PC-3 (cell line): Measurements from ENCODE around the gene RPL35. TPM values are rescaled to one million over a fixed set of nuclear protein-coding genes. Genes with fewer than 3 reads are reported as not detected.

Experiments used
- ATAC-seq: fragments of 200-7000 bp; cut with Tn5 transposase; 2 replicates; pipeline ENCODE4 v1.9.1; 2020; ENCODE audit warnings: mild to moderate bottlenecking, moderate library complexity
- BruUV-seq: library from RNA; stranded (reverse); fragments of 400-500 nt; replicated peaks from 2 replicates; lab custom pipeline; 2021; lab: Mats Ljungman, UMichigan
- CTCF ChIA-PET: fragments of 300-600 bp; sonication (Branson Sonifier 250); formaldehyde crosslinking; loops from one replicate; lab custom pipeline; 2022; ENCODE audit warnings: antibody characterized with exemption; lab: Charles Lee
- POLR2A ChIA-PET: fragments of 300-600 bp; sonication (Branson Sonifier 250); formaldehyde crosslinking; loops from one replicate; lab custom pipeline; 2022; ENCODE audit warnings: antibody characterized with exemption; ENCODE audit not compliant: unreplicated experiment; lab: Charles Lee
- DNase-seq: peaks from one replicate; pipeline ENCODE4 v3.0.0-alpha.2; 2015
- H2AFZ ChIP-seq: fragments of 300-600 bp; sonication (generic); 2 replicates; pipeline ENCODE4 v1.6.0; 2016; ENCODE audit warnings: antibody characterized with exemption, low read length
- H3F3A ChIP-seq: fragments of 300-600 bp; sonication (generic); one replicate; pipeline ENCODE4 v1.6.0; 2017; ENCODE audit warnings: antibody characterized with exemption, low read length, control low read depth, mild to moderate bottlenecking; ENCODE audit not compliant: unreplicated experiment
- H3K27ac ChIP-seq: fragments of 300-600 bp; sonication (generic); 2 replicates; pipeline ENCODE4 v1.5.1; 2016; ENCODE audit warnings: mild to moderate bottlenecking, low read length
- H3K27me3 ChIP-seq: fragments of 300-600 bp; sonication (generic); 2 replicates; pipeline ENCODE4 v1.6.1; 2016; ENCODE audit warnings: low read length, mixed read lengths
- H3K36me3 ChIP-seq: fragments of 300-600 bp; sonication (generic); 2 replicates; pipeline ENCODE4 v1.6.1; 2016; ENCODE audit warnings: low read depth, mixed run types, low read length, mixed read lengths
- H3K4me1 ChIP-seq: fragments of 300-600 bp; sonication (generic); 2 replicates; pipeline ENCODE4 v1.5.1; 2016; ENCODE audit warnings: low read length; ENCODE audit not compliant: insufficient read depth
- H3K4me2 ChIP-seq: fragments of 300-600 bp; sonication (generic); 2 replicates; pipeline ENCODE4 v1.6.0; 2016; ENCODE audit warnings: low read length
- H3K4me3 ChIP-seq: fragments of 300-600 bp; sonication (generic); 2 replicates; pipeline ENCODE4 v1.5.1; 2016; ENCODE audit warnings: mild to moderate bottlenecking, low read length, mixed read lengths
- H3K79me2 ChIP-seq: fragments of 300-600 bp; sonication (generic); 2 replicates; pipeline ENCODE4 v1.6.1; 2017; ENCODE audit warnings: low read length, mixed read lengths
- H3K9ac ChIP-seq: fragments of 300-600 bp; sonication (generic); 2 replicates; pipeline ENCODE4 v1.6.0; 2016; ENCODE audit warnings: mild to moderate bottlenecking, low read length
- H3K9me2 ChIP-seq: fragments of 300-600 bp; sonication (generic); replicated peaks from 2 replicates; pipeline ENCODE4 v1.6.1; 2016; ENCODE audit warnings: mixed run types, low read length, mixed read lengths
- H3K9me3 ChIP-seq: fragments of 300-600 bp; sonication (generic); 2 replicates; pipeline ENCODE4 v1.6.1; 2016; ENCODE audit warnings: low read length, mixed read lengths
- H4K20me1 ChIP-seq: fragments of 300-600 bp; sonication (generic); 2 replicates; pipeline ENCODE4 v1.6.1; 2016; ENCODE audit warnings: low read length, mixed read lengths
- EZH2 ChIP-seq: fragments of 300-600 bp; sonication (generic); IDR thresholded peaks from one replicate; pipeline ENCODE4 v1.6.1; 2017; ENCODE audit warnings: antibody characterized with exemption, mild to moderate bottlenecking, low read length; ENCODE audit not compliant: unreplicated experiment
- EZH2phosphoT487 ChIP-seq: fragments of 300-600 bp; sonication (generic); IDR thresholded peaks from 2 replicates; pipeline ENCODE4 v1.6.1; 2018; ENCODE audit warnings: mild to moderate bottlenecking, antibody characterized with exemption, low read length, borderline replicate concordance
- intact Hi-C: fragments of 100-400 bp; cut with micrococcal nuclease; formaldehyde crosslinking; loops from 2 replicates; pipeline ENCODE4 v1.9.0; 2023
- total RNA-seq: library from RNA; depleted of rRNA; stranded (reverse); fragments of >200 nt; gene quantifications from 2 replicates; pipeline ENCODE4 v1.2.3, GENCODE V29; 2014
- TF ChIP-seq, protein P1 (sequence below): fragments of 300-600 bp; sonication (generic); conservative IDR thresholded peaks from 2 replicates; pipeline ENCODE4 v1.5.1; 2017; ENCODE audit warnings: antibody characterized with exemption, low read depth, mild to moderate bottlenecking, low read length

The RPL35 gene
- total RNA-seq, 1 experiment from 2014 or later = 2,242 TPM

DNA sequence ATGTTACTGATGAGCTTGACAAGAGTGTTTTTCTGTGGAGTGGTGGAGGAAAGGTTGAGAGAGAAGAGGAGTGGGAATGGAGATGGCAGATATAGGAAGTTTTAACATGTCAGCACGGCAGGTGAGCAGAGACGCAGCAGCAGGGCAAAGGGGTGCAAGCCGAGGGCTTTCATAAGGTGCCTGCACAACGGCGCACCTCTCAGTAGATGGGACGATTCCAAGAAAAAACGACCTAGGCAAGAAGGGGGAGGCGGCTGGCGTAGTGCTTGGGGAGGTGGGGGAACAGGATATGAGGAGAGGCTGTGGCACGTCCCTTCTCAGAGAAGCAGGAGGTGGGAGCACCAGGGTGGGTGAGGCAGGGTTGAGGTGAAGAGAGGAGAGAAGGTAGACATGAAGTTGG is 24.7 kb upstream of the RPL35 start:
- ATAC-seq (no peak), DNase-seq (no peak)
- Histone ChIP-seq H3K36me3 (no peaks in the 10 kb centered on the region), H3K9me2 (no peaks in the 10 kb centered on the region), H3K79me2 (no peaks in the 10 kb centered on the region), H3K4me1 (no peaks in the 10 kb centered on the region), H4K20me1 (no peaks in the 10 kb centered on the region), H3K4me2 (no peak overlapping the region), H3K9me3 (no peaks in the 10 kb centered on the region), H3K27me3 (no peaks in the 10 kb centered on the region), H3K9ac (no peak overlapping the region), H3F3A (no peaks in the 10 kb centered on the region), H2AFZ (no peak overlapping the region), H3K27ac (no peak overlapping the region), H3K4me3 (no peak overlapping the region)
- ChIA-PET POLR2A (no interaction called here), CTCF (no interaction called here)
- intact Hi-C loops = no loop called here
- BruUV-seq = no TSS peak
- TF ChIP-seq EZH2phosphoT487 = no peak
- TF ChIP-seq, protein P1, sequence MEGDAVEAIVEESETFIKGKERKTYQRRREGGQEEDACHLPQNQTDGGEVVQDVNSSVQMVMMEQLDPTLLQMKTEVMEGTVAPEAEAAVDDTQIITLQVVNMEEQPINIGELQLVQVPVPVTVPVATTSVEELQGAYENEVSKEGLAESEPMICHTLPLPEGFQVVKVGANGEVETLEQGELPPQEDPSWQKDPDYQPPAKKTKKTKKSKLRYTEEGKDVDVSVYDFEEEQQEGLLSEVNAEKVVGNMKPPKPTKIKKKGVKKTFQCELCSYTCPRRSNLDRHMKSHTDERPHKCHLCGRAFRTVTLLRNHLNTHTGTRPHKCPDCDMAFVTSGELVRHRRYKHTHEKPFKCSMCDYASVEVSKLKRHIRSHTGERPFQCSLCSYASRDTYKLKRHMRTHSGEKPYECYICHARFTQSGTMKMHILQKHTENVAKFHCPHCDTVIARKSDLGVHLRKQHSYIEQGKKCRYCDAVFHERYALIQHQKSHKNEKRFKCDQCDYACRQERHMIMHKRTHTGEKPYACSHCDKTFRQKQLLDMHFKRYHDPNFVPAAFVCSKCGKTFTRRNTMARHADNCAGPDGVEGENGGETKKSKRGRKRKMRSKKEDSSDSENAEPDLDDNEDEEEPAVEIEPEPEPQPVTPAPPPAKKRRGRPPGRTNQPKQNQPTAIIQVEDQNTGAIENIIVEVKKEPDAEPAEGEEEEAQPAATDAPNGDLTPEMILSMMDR = no peak
- no peak for TF ChIP-seq EZH2

DNA sequence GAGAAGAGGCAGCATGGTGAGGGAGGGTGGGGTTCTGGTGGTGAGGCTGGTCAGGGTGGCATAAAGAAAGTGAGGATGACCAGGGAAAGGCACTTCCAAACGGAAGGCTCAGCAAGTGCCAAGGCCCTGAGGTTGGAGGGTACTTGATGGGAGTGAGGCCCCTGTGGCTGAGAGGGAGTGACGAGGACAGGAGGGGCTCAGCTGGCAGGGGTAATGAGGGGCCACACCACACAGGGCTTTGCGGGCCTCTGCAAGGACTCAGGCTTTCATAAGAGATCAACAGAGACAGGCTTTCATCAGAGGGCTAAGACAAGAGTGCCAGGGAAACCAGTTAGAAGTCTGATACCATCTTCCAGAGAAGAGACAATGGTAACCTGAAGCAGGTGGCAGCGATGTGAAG is 23.8 kb upstream of the RPL35 start:
- BruUV-seq = no TSS peak
- Histone ChIP-seq H3K4me2 (no peak overlapping the region), H3K27ac (no peak overlapping the region), H3K79me2 (no peaks in the 10 kb centered on the region), H3K4me1 (no peaks in the 10 kb centered on the region), H3K36me3 (no peaks in the 10 kb centered on the region), H3K9me3 (no peaks in the 10 kb centered on the region), H3F3A (no peaks in the 10 kb centered on the region), H2AFZ (no peak overlapping the region), H3K27me3 (no peaks in the 10 kb centered on the region), H3K9me2 (no peaks in the 10 kb centered on the region), H3K9ac (no peak overlapping the region), H3K4me3 (no peak overlapping the region), H4K20me1 (no peaks in the 10 kb centered on the region)
- TF ChIP-seq EZH2 (no peak), EZH2phosphoT487 (no peak)
- TF ChIP-seq, protein P1 = no peak
- CTCF ChIA-PET = no interaction called here
- POLR2A ChIA-PET = no interaction called here
- no peak for ATAC-seq
- intact Hi-C loops = no loop called here
- DNase-seq = no peak

DNA sequence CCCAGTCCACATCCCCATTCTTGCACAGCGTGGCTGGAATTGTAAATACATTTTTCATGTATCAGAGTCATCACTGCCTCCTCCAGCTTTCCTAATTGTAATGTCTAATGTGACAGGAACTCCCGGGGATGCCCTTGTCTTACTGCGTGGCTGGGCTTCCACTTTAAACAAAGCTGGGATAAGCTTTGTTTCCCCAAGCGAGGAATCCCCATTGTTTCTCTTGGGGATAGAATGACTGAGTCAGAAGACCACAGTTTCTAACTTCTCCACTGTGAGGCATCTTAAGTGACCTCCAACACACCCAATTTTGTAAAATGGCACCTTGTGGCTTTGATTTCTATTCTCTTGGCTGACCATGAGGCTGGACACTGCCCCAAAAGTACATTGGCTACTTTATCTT is 22.6 kb upstream of the RPL35 start:
- Histone ChIP-seq H3K9me3 (no peaks in the 10 kb centered on the region), H3K27ac (no peak overlapping the region), H3K4me1 (no peaks in the 10 kb centered on the region), H3K27me3 (no peaks in the 10 kb centered on the region), H3K36me3 (no peaks in the 10 kb centered on the region; the same call in 1 of the 2 replicates), H3K79me2 (no peaks in the 10 kb centered on the region), H3K4me3 (no peak overlapping the region), H3K9me2 (no peaks in the 10 kb centered on the region), H4K20me1 (no peaks in the 10 kb centered on the region), H3K4me2 (no peak overlapping the region), H2AFZ (no peak overlapping the region), H3F3A (no peaks in the 10 kb centered on the region), H3K9ac (no peak overlapping the region)
- BruUV-seq = no TSS peak
- intact Hi-C loops = no loop called here
- TF ChIP-seq EZH2phosphoT487 = no peak
- TF ChIP-seq, protein P1 = no peak
- TF ChIP-seq EZH2 = no peak
- CTCF ChIA-PET = no interaction called here
- POLR2A ChIA-PET = no interaction called here
- DNase-seq = no peak
- ATAC-seq = no peak
